Liver (tissue), 3 donors: ENCODE data around the gene GALNT17.
"Not testable (repeated sequence)": the region's sequence is repeated elsewhere in the genome, so short reads cannot be mapped to it uniquely, and the experiment has no call there.

ENCODE experiments used
- CTCF ChIP-seq: fragments of 150-350 bp; IDR thresholded peaks from 2 replicates; pipeline ENCODE4 v1.5.1; 2017; ENCODE audit warnings: improper control_type of control experiment, low read depth, low read length; ENCODE audit not compliant: missing input control
- GABPA ChIP-seq, 2 donors: IDR thresholded peaks in 1 of 2; conservative IDR thresholded peaks in 1 of 2; 2 replicates each; pipeline ENCODE4 v1.6.1; 2016; ENCODE audit warnings: antibody characterized with exemption in 2 of 2, mild to moderate bottlenecking in 1 of 2, moderate library complexity in 1 of 2
- HNF4A ChIP-seq, 2 donors: conservative IDR thresholded peaks; 2 replicates each; pipeline ENCODE4 v1.6.1; 2016; ENCODE audit warnings: antibody characterized with exemption in 2 of 2, mild to moderate bottlenecking in 2 of 2
- MAX ChIP-seq: IDR thresholded peaks from 2 replicates; pipeline ENCODE4 v1.6.1; 2016; ENCODE audit warnings: antibody characterized with exemption
- RAD21 ChIP-seq, 2 donors: IDR thresholded peaks; 2 replicates each; pipeline ENCODE4 v1.6.1; 2016; ENCODE audit warnings: antibody characterized with exemption in 2 of 2, mild to moderate bottlenecking in 2 of 2
- RXRA ChIP-seq, 2 donors: IDR thresholded peaks; 2 replicates each; pipeline ENCODE4 v1.6.1; 2017 to 2018; ENCODE audit warnings: antibody characterized with exemption in 2 of 2, mild to moderate bottlenecking in 1 of 2
- TAF1 ChIP-seq: conservative IDR thresholded peaks from 2 replicates; pipeline ENCODE4 v1.6.1; 2016; ENCODE audit warnings: antibody characterized with exemption, mild to moderate bottlenecking
- ZBTB33 ChIP-seq: IDR thresholded peaks from 2 replicates; pipeline ENCODE4 v1.6.1; 2016; ENCODE audit warnings: antibody characterized with exemption
- donor health status: healthy.
- donor health status: healthy.

GRCh38 chr7:71262834-71263233, 130.9 kb downstream of the GALNT17 start:
- not testable (repeated sequence) for TF ChIP-seq RXRA (IDR thresholded peaks at IDR 0.05); HNF4A (conservative IDR thresholded peaks at IDR 0.05); CTCF; MAX; TAF1; RAD21 (IDR thresholded peaks at IDR 0.05); ZBTB33; GABPA (IDR thresholded peaks at IDR 0.05 in 1 of 2, conservative IDR thresholded peaks at IDR 0.05 in 1 of 2)
